Measurements from ENCODE around the gene C16orf95.

DNA sequence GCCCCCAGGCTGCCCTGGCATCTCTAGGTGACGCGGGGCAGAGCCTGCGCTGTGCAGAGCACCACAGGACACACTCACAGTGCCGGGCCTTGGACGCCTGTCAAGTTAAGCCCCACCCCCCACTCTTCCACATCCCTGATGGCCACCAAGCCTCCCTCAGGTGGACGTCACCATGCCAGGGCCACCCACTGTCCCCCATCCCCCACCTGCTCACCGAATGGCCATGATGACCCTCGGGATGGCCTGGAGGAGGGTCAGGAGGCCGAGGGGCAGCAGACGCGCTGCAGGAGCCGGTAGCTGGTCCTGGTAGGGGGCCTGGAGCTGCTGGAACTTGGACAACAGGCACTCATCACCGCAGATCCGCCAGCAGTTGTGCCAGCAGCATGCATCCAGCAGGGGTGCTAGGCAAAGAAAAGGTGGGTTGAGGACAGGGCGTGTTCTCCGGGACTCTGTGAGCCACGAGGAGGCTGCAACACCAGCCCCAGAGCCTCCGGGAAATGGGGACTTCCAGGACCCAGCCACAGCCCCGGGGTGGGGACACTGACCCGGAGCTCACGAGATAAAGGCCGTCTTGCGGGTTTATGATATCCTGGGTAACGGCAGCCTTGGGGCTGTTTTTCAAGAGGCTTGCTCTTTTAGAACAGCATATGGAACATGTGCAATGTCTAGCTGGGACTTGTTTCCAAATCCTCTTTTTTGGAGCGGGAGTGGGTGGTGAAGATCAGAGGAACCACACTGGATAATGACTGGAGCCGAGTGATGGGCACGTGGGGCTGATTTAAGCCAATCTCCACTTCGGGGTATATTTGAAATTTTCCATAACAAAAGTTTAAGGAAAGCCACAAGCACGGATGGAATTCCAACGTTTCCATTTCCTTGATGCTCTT, 11.4 kb downstream of the C16orf95 start:
- TF ChIP-seq, protein P1, sequence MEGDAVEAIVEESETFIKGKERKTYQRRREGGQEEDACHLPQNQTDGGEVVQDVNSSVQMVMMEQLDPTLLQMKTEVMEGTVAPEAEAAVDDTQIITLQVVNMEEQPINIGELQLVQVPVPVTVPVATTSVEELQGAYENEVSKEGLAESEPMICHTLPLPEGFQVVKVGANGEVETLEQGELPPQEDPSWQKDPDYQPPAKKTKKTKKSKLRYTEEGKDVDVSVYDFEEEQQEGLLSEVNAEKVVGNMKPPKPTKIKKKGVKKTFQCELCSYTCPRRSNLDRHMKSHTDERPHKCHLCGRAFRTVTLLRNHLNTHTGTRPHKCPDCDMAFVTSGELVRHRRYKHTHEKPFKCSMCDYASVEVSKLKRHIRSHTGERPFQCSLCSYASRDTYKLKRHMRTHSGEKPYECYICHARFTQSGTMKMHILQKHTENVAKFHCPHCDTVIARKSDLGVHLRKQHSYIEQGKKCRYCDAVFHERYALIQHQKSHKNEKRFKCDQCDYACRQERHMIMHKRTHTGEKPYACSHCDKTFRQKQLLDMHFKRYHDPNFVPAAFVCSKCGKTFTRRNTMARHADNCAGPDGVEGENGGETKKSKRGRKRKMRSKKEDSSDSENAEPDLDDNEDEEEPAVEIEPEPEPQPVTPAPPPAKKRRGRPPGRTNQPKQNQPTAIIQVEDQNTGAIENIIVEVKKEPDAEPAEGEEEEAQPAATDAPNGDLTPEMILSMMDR (IDR thresholded peaks at IDR 0.05): no peak
- no peak for TF ChIP-seq POLR2A (IDR thresholded peaks at IDR 0.05)
